ENCODE measurements around the gene HNRNPA1.
"Not testable (repeated sequence)": the region's sequence is repeated elsewhere in the genome, so short reads cannot be mapped to it uniquely, and the experiment has no call there.

Gene HNRNPA1

DNA sequence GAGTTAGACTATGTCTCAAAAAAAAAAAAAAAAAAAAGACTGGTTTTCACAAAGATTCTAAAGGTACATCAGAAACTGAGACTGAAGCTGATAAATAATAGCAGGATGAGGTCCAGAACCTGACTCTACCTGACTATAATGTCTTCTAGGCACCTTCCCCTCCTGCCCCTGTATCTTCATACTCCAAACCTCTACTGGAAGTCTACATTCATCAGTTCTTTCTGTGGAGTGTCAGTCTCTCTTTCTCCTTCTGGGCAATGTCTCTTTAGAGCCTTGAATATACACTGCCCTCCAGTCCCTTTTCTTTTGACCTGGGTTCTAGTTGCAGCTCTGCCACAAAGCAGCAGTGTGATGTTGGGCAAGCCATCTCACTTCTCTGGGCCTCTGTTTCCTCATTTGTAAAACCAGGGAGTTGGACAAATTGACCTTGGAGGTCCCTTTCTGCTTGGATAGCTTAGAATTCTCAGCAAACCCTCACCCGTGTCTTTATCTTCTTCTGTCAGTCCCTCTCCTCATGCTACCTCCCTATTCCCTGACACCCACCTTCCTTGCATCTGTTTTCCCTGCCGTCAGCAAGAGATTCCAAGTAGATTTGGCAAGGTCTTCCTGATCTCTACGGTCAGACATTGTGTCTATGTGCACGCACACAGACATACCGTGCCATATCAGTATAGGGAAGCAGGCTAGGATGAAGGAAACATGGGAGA lies 16.0 kb downstream of the HNRNPA1 start:
- H3K4me1 Mint-ChIP-seq (ENCODE audit: low read depth) = peaks cover 91% of the 10 kb centered on the region
- H3K27me3 Mint-ChIP-seq = no peaks in the 10 kb centered on the region
- H3K4me3 Mint-ChIP-seq = peak overlapping the region; percentile 74
- no peaks in the 10 kb centered on the region for H3K9me3 Mint-ChIP-seq
- peak overlapping the region; percentile 54 for H3K27ac Mint-ChIP-seq
- H3K36me3 Mint-ChIP-seq (ENCODE audit: low read depth) = peaks cover 27% of the 10 kb centered on the region
- intact Hi-C loops (cut with micrococcal nuclease) = no loop called here

GRCh38 chr12:54298904-54299303 lies 18.4 kb downstream of the HNRNPA1 start:
- H3K4me1 Mint-ChIP-seq (ENCODE audit: low read depth) = peaks cover 89% of the 10 kb centered on the region
- peak overlapping the region; percentile 91 for H3K4me3 Mint-ChIP-seq
- H3K36me3 Mint-ChIP-seq (ENCODE audit: low read depth) = peaks cover 27% of the 10 kb centered on the region
- intact Hi-C loops (cut with micrococcal nuclease) = loop anchor here (1.0 kb wide), 1 partner anchor 8 kb away; no protein-coding TSS in a partner anchor
- H3K27ac Mint-ChIP-seq = peak overlapping the region; percentile 82
- no peaks in the 10 kb centered on the region for H3K9me3 Mint-ChIP-seq
- no peaks in the 10 kb centered on the region for H3K27me3 Mint-ChIP-seq

- Mint-ChIP-seq H3K27ac (peak overlapping the region; percentile 82), H3K27me3 (no peaks in the 10 kb centered on the region), H3K36me3 (ENCODE audit: low read depth) (peaks cover 27% of the 10 kb centered on the region), H3K4me1 (ENCODE audit: low read depth) (peaks cover 89% of the 10 kb centered on the region), H3K4me3 (peak overlapping the region; percentile 91), H3K9me3 (no peaks in the 10 kb centered on the region)
- intact Hi-C loops (cut with micrococcal nuclease) = loop anchor here (1.0 kb wide), 1 partner anchor 8 kb away; no protein-coding TSS in a partner anchor
These were observed 19.1 kb downstream of the HNRNPA1 start for GRCh38 chr12:54299515-54300224.

- Mint-ChIP-seq H3K4me1 (ENCODE audit: low read depth) (peaks cover 89% of the 10 kb centered on the region), H3K27me3 (no peaks in the 10 kb centered on the region), H3K27ac (peak overlapping the region; percentile 82), H3K36me3 (ENCODE audit: low read depth) (peaks cover 27% of the 10 kb centered on the region), H3K4me3 (peak overlapping the region; percentile 91), H3K9me3 (no peaks in the 10 kb centered on the region)
- intact Hi-C loops (cut with micrococcal nuclease) = no loop called here
These were observed 19.8 kb downstream of the HNRNPA1 start for GRCh38 chr12:54300225-54300731.

- Mint-ChIP-seq H3K36me3 (ENCODE audit: low read depth) (peaks cover 27% of the 10 kb centered on the region), H3K27ac (peak within 1 kb of the TSS; percentile 82), H3K9me3 (no peaks in the 10 kb centered on the region), H3K4me1 (ENCODE audit: low read depth) (peaks cover 86% of the 10 kb centered on the region), H3K27me3 (no peaks in the 10 kb centered on the region), H3K4me3 (peak within 1 kb of the TSS; percentile 91)
- intact Hi-C loops (cut with micrococcal nuclease) = no loop called here
These were observed 20.4 kb downstream of the HNRNPA1 start, which contains the start of gene NFE2 for GRCh38 chr12:54300732-54301427. NFE2 (minus strand) TSS chr12:54301015; CDS start chr12:54295248, 5,767 bp downstream.

DNA sequence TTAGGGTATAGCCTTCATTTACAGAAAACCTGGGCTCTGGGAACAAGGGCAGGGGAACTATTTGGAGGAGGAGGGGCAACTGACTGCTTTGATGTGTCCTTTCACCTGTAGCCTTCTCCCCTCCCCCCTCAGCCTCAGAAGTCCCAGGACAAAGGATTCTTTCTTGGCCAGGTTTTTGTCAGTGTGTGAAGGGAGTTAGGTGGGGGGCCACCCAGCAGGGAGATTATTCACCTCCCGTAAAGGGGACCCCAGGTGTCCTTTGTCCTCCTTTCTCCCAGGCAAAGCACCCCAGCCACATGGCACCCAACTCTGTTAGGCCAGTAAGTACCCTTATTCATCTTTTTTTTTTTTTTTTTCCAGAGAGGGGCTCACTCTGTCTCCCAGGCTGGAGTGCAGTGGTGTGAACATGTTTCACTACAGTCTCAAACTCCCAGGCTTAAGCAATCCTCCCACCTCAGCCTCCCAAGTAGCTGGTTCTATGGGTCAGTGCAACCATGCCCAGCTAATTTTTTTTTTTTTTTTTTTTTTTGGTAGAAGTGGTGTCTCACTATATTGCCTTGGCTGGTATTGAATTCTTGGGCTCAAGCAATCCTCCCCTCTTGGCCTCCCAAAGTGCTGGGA lies 21.0 kb downstream of the HNRNPA1 start:
- no peaks in the 10 kb centered on the region for H3K27me3 Mint-ChIP-seq

DNA sequence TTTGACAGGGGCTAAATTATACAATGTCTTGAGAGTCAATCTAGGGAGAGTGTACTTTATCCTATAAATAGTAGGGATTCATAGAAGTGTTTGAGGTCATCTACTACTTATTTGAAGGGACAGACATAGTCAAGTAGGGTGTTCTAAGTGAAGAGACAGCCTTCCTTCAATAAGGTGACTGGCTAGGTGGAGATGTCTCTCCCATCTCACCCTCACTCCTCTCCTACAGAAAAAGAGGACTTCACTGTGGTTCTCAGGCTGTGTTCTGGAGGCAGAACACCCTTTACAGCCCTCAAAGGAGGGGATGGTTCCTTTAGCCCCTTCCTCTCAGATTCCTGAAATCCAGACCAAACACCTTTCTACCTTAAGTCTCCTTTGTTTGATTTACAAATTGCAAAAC lies 23.1 kb downstream of the HNRNPA1 start:
- Mint-ChIP-seq H3K36me3 (ENCODE audit: low read depth) (peaks cover 23% of the 10 kb centered on the region), H3K27ac (peak overlapping the region; percentile 95), H3K4me3 (no peak overlapping the region), H3K4me1 (ENCODE audit: low read depth) (peaks cover 85% of the 10 kb centered on the region), H3K9me3 (no peaks in the 10 kb centered on the region), H3K27me3 (no peaks in the 10 kb centered on the region)
- intact Hi-C loops (cut with micrococcal nuclease) = no loop called here

More for the DNA sequence above, 21.0 kb downstream of the HNRNPA1 start:
- peaks cover 86% of the 10 kb centered on the region for H3K4me1 Mint-ChIP-seq (ENCODE audit: low read depth)
- H3K4me3 Mint-ChIP-seq = peak overlapping the region; percentile 91
- H3K27ac Mint-ChIP-seq = peak overlapping the region; percentile 82
- intact Hi-C loops (cut with micrococcal nuclease) = no loop called here
- no peaks in the 10 kb centered on the region for H3K9me3 Mint-ChIP-seq
- peaks cover 27% of the 10 kb centered on the region for H3K36me3 Mint-ChIP-seq (ENCODE audit: low read depth)

DNA sequence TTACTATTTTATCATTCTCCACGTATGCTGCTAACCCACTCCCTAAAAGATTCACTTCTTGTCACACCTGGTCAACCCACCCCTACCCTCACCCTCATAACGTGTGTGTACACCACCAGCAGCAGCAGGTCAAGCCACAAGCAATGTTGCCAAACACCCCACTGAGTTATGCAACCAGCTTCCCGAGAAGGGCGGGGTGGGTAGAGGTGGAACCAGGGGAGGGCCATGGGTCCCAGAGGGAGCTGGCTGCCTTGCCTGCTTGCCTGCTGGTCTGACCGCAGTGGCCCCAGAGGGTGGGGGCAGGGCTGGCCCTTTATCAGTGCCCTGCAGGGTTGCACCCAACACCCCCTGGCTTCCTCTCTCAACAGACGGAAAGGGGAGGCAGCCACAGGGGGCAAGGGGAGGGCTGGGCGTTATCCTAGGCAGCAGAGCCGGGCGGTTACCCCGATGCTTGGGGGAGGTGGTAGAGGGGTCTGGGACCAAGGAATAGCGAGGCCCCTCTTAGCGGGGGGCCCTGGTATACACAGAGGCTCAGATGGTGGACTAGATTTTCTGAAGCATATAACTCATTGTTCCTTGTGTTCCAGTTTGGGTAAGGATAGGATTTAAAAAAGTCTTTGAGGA lies 23.8 kb downstream of the HNRNPA1 start:
- H3K27me3 Mint-ChIP-seq = no peaks in the 10 kb centered on the region
- H3K9me3 Mint-ChIP-seq = no peaks in the 10 kb centered on the region
- H3K27ac Mint-ChIP-seq = peak overlapping the region; percentile 95
- peaks cover 17% of the 10 kb centered on the region for H3K36me3 Mint-ChIP-seq (ENCODE audit: low read depth)
- peak overlapping the region; percentile 80 for H3K4me3 Mint-ChIP-seq
- intact Hi-C loops (cut with micrococcal nuclease) = no loop called here
- H3K4me1 Mint-ChIP-seq (ENCODE audit: low read depth) = peaks cover 79% of the 10 kb centered on the region

DNA sequence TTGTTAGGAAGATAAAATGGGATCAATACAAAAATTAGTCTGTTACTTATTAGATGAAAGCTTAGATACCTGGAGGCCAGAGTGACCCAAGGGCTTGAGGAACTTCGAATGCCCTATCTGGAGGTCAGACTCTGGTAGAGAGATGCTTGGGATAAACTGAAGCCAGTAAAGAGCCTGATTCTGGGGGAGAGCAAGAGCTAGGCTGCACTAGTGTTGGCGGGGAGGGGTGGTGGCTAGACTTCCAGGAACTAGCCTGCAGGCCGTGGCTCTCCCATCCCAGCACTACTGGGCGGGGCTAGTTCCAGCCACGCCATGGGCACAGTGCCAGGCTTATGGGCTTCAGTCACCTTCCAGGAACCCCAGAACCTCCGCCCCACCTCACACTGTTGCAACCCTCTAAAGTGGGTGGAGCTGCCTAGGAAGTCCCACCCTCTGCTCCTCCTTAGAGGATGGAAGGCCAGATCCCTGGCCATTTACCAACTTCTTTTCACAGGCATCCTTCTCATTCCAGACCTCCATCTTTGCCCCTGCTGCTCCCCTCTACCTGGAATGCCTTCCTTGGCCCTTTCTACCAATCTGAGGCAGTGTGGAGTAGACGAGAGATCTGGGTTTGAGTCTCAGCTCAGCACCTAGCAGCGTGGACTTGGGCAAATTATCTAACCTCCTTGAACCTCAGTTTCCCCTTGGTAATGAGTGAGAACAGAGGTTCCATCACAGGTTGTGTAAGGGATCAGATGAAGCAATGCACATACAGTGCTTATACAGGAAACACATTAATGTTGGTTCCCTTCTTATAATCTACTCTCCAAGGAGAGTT lies 26.6 kb downstream of the HNRNPA1 start:
- Mint-ChIP-seq H3K9me3 (no peaks in the 10 kb centered on the region), H3K36me3 (ENCODE audit: low read depth) (no peaks in the 10 kb centered on the region), H3K4me1 (ENCODE audit: low read depth) (peaks cover 53% of the 10 kb centered on the region), H3K27me3 (no peaks in the 10 kb centered on the region), H3K4me3 (peak overlapping the region; percentile 55), H3K27ac (peak overlapping the region; percentile 95)
- intact Hi-C loops (cut with micrococcal nuclease) = loop anchor here (1.0 kb wide), 1 partner anchor 8 kb away; no protein-coding TSS in a partner anchor

GRCh38 chr12:54311051-54311450 lies 30.5 kb downstream of the HNRNPA1 start:
- Mint-ChIP-seq H3K36me3 (ENCODE audit: low read depth) (no peaks in the 10 kb centered on the region), H3K27me3 (no peaks in the 10 kb centered on the region), H3K27ac (no peak overlapping the region), H3K4me3 (no peak overlapping the region), H3K4me1 (ENCODE audit: low read depth) (peaks cover 26% of the 10 kb centered on the region), H3K9me3 (no peaks in the 10 kb centered on the region)
- intact Hi-C loops (cut with micrococcal nuclease) = no loop called here

DNA sequence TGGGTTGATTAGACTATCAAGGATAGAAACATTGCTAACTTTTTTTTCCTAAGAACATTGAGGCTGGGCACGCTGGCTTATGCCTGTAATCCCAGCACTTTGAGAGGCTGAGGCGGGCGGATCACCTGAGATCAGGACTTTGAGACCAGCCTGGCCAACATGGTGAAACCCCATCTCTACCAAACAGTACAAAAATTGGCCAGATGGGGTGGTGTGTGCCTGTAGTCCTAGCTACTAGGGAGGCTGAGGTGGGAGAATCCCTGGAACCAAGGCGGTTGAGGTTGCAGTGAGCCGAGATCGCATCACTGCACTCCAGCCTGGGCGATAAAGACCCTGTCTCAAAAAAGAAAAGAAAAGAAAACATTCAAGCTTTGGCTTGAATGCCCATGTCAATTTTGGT lies 31.8 kb downstream of the HNRNPA1 start:
- H3K27ac Mint-ChIP-seq; H3K27me3 Mint-ChIP-seq; intact Hi-C loops (cut with micrococcal nuclease); H3K36me3 Mint-ChIP-seq (ENCODE audit: low read depth); H3K4me3 Mint-ChIP-seq; H3K9me3 Mint-ChIP-seq: not testable (repeated sequence)
- peaks cover 13% of the 10 kb centered on the region for H3K4me1 Mint-ChIP-seq (ENCODE audit: low read depth)

GRCh38 chr12:54321363-54321762 lies 40.8 kb downstream of the HNRNPA1 start:
- Mint-ChIP-seq H3K4me3 (no peak overlapping the region), H3K36me3 (ENCODE audit: low read depth) (peaks cover 8% of the 10 kb centered on the region), H3K4me1 (ENCODE audit: low read depth) (peaks cover 29% of the 10 kb centered on the region), H3K27me3 (no peaks in the 10 kb centered on the region), H3K27ac (no peak overlapping the region), H3K9me3 (no peaks in the 10 kb centered on the region)
- intact Hi-C loops (cut with micrococcal nuclease) = no loop called here

Measured in dendritic cell treated with granulocyte-macrophage colony-stimulating factor and Interleukin-4, amounts not matched to agents 40 ng/mL and 50 ng/mL, for 4 days (primary cell).